Ureter (tissue), 1 donor: Measurements from ENCODE around the gene ENTPD7. TPM values are rescaled to one million over a fixed set of nuclear protein-coding genes. Genes with fewer than 3 reads are reported as not detected.
"Not testable (repeated sequence)": the region's sequence is repeated elsewhere in the genome, so short reads cannot be mapped to it uniquely, and the experiment has no call there.

Experiments used
- DNase-seq: peaks from one replicate; pipeline ENCODE4 v3.0.0-alpha.2; 2020; ENCODE audit warnings: low spot score
- total RNA-seq: library from RNA; stranded (reverse); gene quantifications from one replicate; pipeline ENCODE4 v1.2.4, GENCODE V29; 2023
- donor health status: DM: yes; HTN: yes; CAD: no.

The ENTPD7 gene, protein sequence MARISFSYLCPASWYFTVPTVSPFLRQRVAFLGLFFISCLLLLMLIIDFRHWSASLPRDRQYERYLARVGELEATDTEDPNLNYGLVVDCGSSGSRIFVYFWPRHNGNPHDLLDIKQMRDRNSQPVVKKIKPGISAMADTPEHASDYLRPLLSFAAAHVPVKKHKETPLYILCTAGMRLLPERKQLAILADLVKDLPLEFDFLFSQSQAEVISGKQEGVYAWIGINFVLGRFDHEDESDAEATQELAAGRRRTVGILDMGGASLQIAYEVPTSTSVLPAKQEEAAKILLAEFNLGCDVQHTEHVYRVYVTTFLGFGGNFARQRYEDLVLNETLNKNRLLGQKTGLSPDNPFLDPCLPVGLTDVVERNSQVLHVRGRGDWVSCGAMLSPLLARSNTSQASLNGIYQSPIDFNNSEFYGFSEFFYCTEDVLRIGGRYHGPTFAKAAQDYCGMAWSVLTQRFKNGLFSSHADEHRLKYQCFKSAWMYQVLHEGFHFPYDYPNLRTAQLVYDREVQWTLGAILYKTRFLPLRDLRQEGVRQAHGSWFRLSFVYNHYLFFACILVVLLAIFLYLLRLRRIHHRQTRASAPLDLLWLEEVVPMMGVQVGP
- 28.0 TPM for total RNA-seq

DNA sequence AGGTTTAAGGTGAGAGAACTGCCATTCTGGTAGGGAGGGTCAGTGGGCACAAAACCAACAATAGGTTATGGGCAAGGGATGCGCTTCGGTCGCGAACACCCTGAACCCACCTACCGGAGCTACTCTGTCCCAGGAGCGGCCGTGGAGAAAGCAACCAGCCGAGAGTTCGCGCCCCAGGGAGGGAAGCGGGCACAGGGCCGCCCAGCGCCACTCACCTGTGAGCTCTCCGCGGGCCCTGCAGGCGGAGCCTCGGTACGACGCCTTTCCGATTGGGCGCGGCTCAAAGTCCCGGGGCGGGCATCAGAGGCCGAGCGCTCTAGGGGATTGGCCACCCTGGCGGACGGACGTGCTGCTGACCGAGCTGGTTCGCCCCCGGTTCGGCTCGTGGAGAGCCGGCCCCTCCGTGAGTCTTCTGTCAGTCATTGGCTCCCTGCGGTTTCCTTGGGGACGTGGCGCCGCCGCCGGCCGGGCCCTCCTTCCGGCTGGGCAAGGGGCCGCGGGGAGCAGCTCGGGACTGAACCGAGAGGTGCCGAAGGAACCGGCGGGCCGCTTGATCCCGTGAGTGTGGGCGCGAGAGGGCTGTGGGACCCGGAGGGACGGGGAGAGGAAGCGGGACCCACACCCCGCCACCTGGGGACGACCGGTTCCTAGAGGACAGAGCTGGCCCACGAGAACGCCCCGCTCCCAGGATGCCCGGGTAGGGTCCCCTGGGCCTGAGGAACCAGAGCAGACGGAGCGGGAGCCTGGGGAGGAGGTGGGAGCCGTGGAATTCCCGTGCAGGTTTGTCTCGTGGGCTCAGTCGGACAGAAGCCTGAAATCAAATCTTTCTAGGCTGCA, at the start of gene ENTPD7:
ENTPD7 (plus strand) TSS at position 479 of the 837 bp plus-strand sequence. CDS start 448 bp downstream, outside the sequence.
- DNase-seq, result peak; percentile 96

- DNase-seq, result no peak
Measured at GRCh38 chr10:99610221-99610620, 49.1 kb upstream of the ENTPD7 start.

- DNase-seq, result no peak
Measured at GRCh38 chr10:99611326-99611725, 48.0 kb upstream of the ENTPD7 start.

DNA sequence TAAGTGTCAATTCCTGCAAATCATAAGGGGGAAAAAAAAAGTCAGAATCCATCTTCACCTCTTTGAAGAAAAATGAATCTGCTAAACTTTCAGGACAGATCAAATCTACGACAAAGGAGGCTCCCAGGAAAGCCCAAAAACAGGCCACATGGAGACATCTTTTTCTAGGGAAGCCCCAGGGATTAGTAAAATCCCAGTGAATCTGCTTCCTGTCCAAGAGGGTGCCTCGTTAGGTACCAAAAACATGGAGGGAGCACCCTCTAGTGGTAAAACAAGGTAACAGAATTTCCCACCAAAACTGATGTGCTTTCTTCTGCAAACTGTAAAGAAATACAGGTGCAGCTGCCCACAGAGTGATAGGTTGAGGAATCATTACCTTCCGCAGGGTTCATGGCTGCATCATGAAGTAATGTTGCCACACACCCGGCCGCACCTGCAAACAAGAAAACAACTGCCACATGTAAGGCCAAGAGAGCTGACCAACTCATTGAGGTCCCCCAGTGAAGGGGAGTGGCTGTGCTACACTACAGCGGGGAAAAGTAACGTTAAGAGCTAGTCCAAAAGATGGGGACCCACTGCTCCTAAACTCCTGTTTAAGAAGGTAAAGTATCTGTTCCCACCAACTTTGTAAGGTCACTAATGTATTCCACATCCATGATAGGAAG, 47.0 kb upstream of the ENTPD7 start:
- DNase-seq, result no peak

- no peak for DNase-seq
Measured at GRCh38 chr10:99615426-99615825, 43.9 kb upstream of the ENTPD7 start.

GRCh38 chr10:99617696-99618095, 41.6 kb upstream of the ENTPD7 start:
- no peak for DNase-seq

- no peak for DNase-seq
Measured at GRCh38 chr10:99619090-99619800, 40.1 kb upstream of the ENTPD7 start.

DNA sequence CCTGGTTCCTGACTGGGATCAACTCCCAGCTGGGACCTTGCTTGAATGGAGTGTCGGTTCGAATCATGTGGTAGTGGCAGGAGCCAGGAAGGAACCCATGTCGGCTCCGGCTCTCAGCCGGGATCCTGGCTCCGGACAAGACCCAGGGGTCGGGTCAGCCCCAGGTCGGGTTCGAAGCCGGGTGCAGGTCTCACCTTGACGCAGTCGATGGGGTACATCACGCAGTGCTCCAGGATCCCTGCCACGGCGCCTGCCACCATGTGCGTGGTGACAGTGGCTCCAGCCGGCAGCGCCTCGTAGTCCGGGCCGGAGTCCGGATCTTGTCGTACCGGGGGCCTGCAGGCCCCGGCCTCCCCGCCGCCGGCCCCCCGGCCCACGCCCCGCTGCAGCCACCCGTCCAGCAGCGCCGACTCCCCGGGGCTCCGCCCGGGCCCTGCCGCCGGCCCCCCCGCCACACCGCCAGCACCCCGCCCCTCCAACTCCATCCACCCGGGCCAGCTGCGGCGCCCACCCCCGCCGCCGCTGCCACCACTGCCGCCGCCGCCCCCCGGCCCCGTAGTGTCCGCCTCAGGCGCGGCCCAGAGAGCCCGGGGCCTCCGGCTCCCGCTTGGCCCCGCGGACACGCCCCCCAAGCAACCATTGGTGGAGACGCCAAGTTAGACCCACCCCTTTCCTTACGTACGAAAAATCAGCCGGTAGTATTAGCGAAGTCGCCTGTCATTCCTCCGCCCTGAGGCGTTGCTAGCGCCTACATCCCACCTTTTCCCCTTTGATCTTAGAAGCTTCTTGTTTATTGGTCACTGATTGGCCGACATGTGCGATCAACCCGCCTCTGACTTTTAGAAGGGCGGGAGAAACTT, 39.2 kb upstream of the ENTPD7 start, which contains the start of gene SLC25A28:
SLC25A28 (minus strand) TSS at position 589 of the 860 bp plus-strand sequence; CDS start at position 485, 104 bp downstream.
- peak; percentile 97 for DNase-seq

DNA sequence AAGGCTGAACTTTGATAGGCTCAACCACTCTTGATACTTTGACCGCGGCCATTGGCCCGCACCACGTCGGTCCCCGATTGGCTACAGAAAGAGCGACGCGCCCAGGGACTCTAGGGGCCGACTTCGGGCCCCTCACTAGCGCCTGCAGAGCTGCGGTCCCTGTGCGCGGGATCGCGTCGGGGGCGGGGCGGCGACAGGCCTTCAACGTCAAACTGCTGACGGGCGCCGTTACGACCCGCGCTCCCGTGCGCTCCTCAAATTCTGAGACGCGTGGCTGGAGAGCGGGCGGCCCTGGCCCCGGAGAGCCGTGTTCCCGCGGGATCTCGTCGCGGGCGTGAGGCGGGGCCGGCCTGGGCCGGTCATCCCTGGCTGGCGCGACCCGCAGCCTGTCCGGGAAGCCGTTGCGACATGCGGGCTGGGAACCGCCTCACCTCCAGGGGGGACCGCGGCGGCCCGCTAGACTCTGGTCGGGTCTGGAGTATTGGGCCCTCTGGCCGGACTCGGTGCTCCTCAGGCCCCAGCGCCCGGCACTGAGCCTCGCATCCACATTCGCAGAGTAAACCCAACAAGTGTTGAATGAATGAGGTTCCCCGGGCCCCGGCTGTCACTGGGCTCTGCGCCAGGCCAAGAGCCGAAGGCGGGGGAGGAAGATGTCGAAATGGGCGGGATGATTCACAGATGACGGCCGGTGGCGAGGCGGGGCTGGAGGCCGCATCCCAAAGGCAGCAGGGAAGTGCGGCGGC, 38.4 kb upstream of the ENTPD7 start:
- DNase-seq, result peak; percentile 96

DNA sequence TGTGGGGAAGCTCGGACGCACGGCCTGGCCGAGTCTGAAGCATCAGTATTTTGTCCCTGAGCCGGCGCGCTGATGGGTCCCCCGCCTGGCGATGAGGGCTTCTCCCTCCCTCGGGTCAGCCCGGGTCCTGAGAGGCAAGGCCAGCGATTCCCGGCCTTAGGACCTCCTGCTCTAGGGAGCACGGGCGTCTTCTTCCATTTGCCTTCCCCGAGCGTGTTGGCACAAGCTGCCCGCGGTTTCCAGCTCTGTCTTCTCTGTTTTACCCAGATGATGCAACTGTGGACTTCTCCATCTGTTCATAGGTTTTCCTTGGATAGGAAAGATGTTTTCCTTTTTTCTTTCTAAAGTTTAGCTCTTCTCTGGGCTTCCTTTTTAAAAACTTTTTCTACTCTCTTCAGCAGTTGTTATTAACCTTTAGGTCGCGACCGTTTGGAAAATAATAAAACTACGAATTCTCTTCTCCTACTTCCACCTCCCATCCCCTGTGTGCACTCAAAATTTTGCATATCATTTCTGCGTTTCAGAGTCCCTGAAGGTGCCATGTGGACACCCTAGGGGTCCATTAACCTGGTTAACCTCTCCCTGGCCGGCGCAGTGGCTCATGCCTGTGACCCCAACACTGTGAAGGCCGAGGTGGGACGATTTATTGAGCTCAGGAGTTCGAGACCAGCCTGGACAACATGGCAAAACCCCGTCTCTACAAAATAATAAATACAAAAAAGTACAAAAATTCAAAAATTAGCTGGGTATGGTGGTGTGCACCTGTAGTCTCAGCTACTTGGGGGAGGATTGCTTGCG, 37.7 kb upstream of the ENTPD7 start:
- no peak for DNase-seq

- no peak for DNase-seq
Measured at GRCh38 chr10:99623919-99624318, 35.4 kb upstream of the ENTPD7 start.

GRCh38 chr10:99625124-99625523, 34.2 kb upstream of the ENTPD7 start:
- DNase-seq, result not testable (repeated sequence)

DNA sequence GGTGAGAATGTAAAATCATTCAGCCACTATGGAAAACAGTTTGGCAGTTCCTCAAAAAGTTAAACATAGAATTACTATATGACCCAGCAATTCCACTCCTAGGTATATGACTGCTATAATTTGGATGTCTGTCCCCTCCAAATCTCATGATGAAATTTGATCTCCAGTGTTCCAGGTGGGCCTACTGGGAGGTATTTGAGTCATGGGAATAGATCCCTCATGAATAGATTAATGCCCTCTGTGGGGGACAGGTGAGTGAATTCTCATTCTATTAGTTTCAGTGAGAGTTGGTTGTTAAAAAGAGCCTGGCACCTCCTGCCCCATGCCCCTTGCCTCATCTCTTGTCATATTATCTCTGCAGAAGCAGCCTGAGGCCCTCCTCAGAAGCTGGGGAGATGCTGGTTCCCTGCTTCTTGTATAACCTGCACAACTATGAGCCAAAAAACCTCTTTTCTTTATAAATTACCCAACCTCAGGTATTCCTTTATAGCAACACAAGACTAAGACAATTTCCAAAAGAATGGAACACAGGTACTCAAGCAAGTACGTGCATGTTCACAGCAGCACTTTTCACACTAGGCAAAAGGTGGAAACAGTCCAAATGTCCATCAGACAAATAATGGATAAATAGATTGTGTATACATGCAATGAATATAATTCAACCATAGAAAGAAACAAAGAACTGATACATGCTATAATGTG, 30.2 kb upstream of the ENTPD7 start:
- DNase-seq, result no peak

DNA sequence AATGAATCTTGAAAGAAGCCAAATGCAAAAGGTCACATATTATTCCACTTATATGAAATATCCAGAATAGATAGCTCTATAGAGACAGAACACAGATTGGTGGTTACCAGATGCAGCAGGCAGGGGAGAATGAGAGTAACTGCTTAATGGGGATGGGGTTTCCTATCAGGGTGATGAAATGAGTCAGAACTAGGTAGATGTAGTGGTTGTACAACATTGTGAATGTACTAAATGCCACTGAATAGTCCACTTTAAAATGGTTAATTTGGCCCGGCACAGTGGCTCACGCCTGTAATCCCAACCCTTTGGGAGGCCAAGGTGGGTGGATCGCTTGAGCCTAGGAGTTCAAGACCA, 29.7 kb upstream of the ENTPD7 start:
- no peak for DNase-seq

DNA sequence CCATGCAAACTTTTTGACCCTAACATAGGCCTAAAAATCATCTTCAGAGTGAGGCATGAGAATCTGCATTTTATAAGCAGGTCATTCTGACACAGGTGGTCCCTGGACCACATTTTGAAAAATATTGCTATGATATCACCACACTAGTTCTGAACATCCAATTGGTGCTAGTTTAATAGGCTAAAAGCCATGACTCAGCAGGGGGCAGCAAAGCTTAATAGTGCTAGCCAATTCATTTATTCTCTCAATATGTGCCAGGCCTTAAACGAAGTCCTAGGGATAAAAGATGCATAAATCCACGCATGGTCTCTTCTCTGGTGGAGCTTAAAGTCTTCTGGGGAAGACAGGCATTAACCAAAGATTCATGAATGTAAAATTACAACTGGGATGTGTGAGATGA, 28.9 kb upstream of the ENTPD7 start:
- peak; percentile 59 for DNase-seq

- DNase-seq, result no peak
Measured at GRCh38 chr10:99630991-99631390, 28.3 kb upstream of the ENTPD7 start.

- DNase-seq, result no peak
Measured at GRCh38 chr10:99631496-99631895, 27.8 kb upstream of the ENTPD7 start.

GRCh38 chr10:99633832-99634231, 25.5 kb upstream of the ENTPD7 start:
- DNase-seq, result no peak
